Activated naive CD4-positive, alpha-beta T cell treated with anti-CD3 and anti-CD28 coated beads, Interleukin-2, amount 50 U/mL, for 24 hours (primary cell): ENCODE results near the gene DPPA3.
"Not testable (repeated sequence)": the region's sequence is repeated elsewhere in the genome, so short reads cannot be mapped to it uniquely, and the experiment has no call there.

Experiments used
- H3K27ac Mint-ChIP-seq: one replicate; pipeline ENCODE4 v1.8.0; 2021; ENCODE audit warnings: mild to moderate bottlenecking, mixed read lengths
- H3K27me3 Mint-ChIP-seq: one replicate; pipeline ENCODE4 v1.8.0; 2021; ENCODE audit warnings: mixed read lengths
- H3K36me3 Mint-ChIP-seq: one replicate; pipeline ENCODE4 v1.8.0; 2021; ENCODE audit warnings: mixed read lengths
- H3K4me1 Mint-ChIP-seq: one replicate; pipeline ENCODE4 v1.8.0; 2021; ENCODE audit warnings: mixed read lengths
- H3K4me3 Mint-ChIP-seq: one replicate; pipeline ENCODE4 v1.8.0; 2021; ENCODE audit warnings: mild to moderate bottlenecking, mixed read lengths
- H3K9me3 Mint-ChIP-seq: one replicate; pipeline ENCODE4 v1.8.0; 2021; ENCODE audit warnings: mixed read lengths

Gene DPPA3

GRCh38 chr12:7711133-7711532, at the start of gene DPPA3:
DPPA3 (plus strand) TSS chr12:7711433; CDS start chr12:7711571, 138 bp downstream.
- Mint-ChIP-seq H3K36me3 (no peaks in the 10 kb centered on the region), H3K27ac (no peak within 1 kb of the TSS), H3K9me3 (no peaks in the 10 kb centered on the region), H3K4me3 (no peak within 1 kb of the TSS), H3K27me3 (peaks cover 4% of the 10 kb centered on the region), H3K4me1 (no peaks in the 10 kb centered on the region)

- Mint-ChIP-seq H3K27ac (no peak overlapping the region), H3K9me3 (no peaks in the 10 kb centered on the region), H3K4me1 (no peaks in the 10 kb centered on the region), H3K27me3 (no peaks in the 10 kb centered on the region), H3K36me3 (no peaks in the 10 kb centered on the region), H3K4me3 (no peak overlapping the region)
Observed at GRCh38 chr12:7661741-7662140, 49.5 kb upstream of the DPPA3 start.

GRCh38 chr12:7666595-7666994, 44.6 kb upstream of the DPPA3 start:
- Mint-ChIP-seq H3K4me3 (no peak overlapping the region), H3K27ac (no peak overlapping the region), H3K4me1 (no peaks in the 10 kb centered on the region), H3K36me3 (no peaks in the 10 kb centered on the region), H3K9me3 (no peaks in the 10 kb centered on the region), H3K27me3 (no peaks in the 10 kb centered on the region)

- Mint-ChIP-seq H3K36me3 (no peaks in the 10 kb centered on the region), H3K27me3 (no peaks in the 10 kb centered on the region), H3K4me1 (no peaks in the 10 kb centered on the region), H3K27ac (no peak overlapping the region), H3K9me3 (no peaks in the 10 kb centered on the region), H3K4me3 (no peak overlapping the region)
Observed at GRCh38 chr12:7667125-7667524, 44.1 kb upstream of the DPPA3 start.

- H3K4me3 Mint-ChIP-seq = no peak overlapping the region
- H3K27ac Mint-ChIP-seq = no peak overlapping the region
- H3K36me3 Mint-ChIP-seq = no peaks in the 10 kb centered on the region
- H3K9me3 Mint-ChIP-seq = no peaks in the 10 kb centered on the region
- no peaks in the 10 kb centered on the region for H3K27me3 Mint-ChIP-seq
- H3K4me1 Mint-ChIP-seq = no peaks in the 10 kb centered on the region
Observed at GRCh38 chr12:7668171-7668570, 43.1 kb upstream of the DPPA3 start.

GRCh38 chr12:7675455-7675854, 35.8 kb upstream of the DPPA3 start:
- H3K36me3 Mint-ChIP-seq, H3K9me3 Mint-ChIP-seq, H3K4me3 Mint-ChIP-seq, H3K27me3 Mint-ChIP-seq, H3K4me1 Mint-ChIP-seq, H3K27ac Mint-ChIP-seq: not testable (repeated sequence)

- H3K4me1 Mint-ChIP-seq, H3K36me3 Mint-ChIP-seq, H3K9me3 Mint-ChIP-seq, H3K27me3 Mint-ChIP-seq, H3K27ac Mint-ChIP-seq: not testable (repeated sequence)
- peak overlapping the region; percentile 17 for H3K4me3 Mint-ChIP-seq
Observed at GRCh38 chr12:7677432-7677888, 33.8 kb upstream of the DPPA3 start.

- Mint-ChIP-seq H3K27me3 (no peaks in the 10 kb centered on the region), H3K4me3 (no peak overlapping the region), H3K9me3 (no peaks in the 10 kb centered on the region), H3K4me1 (peaks cover 9% of the 10 kb centered on the region), H3K27ac (no peak overlapping the region), H3K36me3 (no peaks in the 10 kb centered on the region)
Observed at GRCh38 chr12:7678744-7679143, 32.5 kb upstream of the DPPA3 start.

- H3K4me3 Mint-ChIP-seq = no peak overlapping the region
- H3K9me3 Mint-ChIP-seq = no peaks in the 10 kb centered on the region
- H3K27me3 Mint-ChIP-seq = no peaks in the 10 kb centered on the region
- no peak overlapping the region for H3K27ac Mint-ChIP-seq
- peaks cover 9% of the 10 kb centered on the region for H3K4me1 Mint-ChIP-seq
- H3K36me3 Mint-ChIP-seq = no peaks in the 10 kb centered on the region
Observed at GRCh38 chr12:7679251-7680045, 31.8 kb upstream of the DPPA3 start.

- no peaks in the 10 kb centered on the region for H3K9me3 Mint-ChIP-seq
Observed at GRCh38 chr12:7681535-7681934, 29.7 kb upstream of the DPPA3 start.

GRCh38 chr12:7693793-7694192, 17.4 kb upstream of the DPPA3 start:
- Mint-ChIP-seq H3K4me1 (peaks cover 11% of the 10 kb centered on the region), H3K27me3 (no peaks in the 10 kb centered on the region), H3K27ac (no peak overlapping the region), H3K4me3 (no peak overlapping the region), H3K9me3 (no peaks in the 10 kb centered on the region), H3K36me3 (no peaks in the 10 kb centered on the region)

More at GRCh38 chr12:7681535-7681934, 29.7 kb upstream of the DPPA3 start:
- H3K36me3 Mint-ChIP-seq = no peaks in the 10 kb centered on the region
- H3K4me3 Mint-ChIP-seq = no peak overlapping the region
- H3K27me3 Mint-ChIP-seq = no peaks in the 10 kb centered on the region
- no peak overlapping the region for H3K27ac Mint-ChIP-seq
- H3K4me1 Mint-ChIP-seq = peaks cover 9% of the 10 kb centered on the region

GRCh38 chr12:7694556-7695236, 16.5 kb upstream of the DPPA3 start:
- no peaks in the 10 kb centered on the region for H3K9me3 Mint-ChIP-seq
- H3K36me3 Mint-ChIP-seq = no peaks in the 10 kb centered on the region
- no peak overlapping the region for H3K27ac Mint-ChIP-seq
- peaks cover 11% of the 10 kb centered on the region for H3K4me1 Mint-ChIP-seq
- H3K27me3 Mint-ChIP-seq = no peaks in the 10 kb centered on the region
- H3K4me3 Mint-ChIP-seq = no peak overlapping the region

GRCh38 chr12:7695237-7695560, 16.0 kb upstream of the DPPA3 start:
- H3K4me1 Mint-ChIP-seq = peaks cover 11% of the 10 kb centered on the region
- H3K36me3 Mint-ChIP-seq = no peaks in the 10 kb centered on the region
- no peaks in the 10 kb centered on the region for H3K27me3 Mint-ChIP-seq
- H3K9me3 Mint-ChIP-seq = no peaks in the 10 kb centered on the region
- no peak overlapping the region for H3K27ac Mint-ChIP-seq
- H3K4me3 Mint-ChIP-seq = no peak overlapping the region

- H3K36me3 Mint-ChIP-seq = no peaks in the 10 kb centered on the region
- no peaks in the 10 kb centered on the region for H3K9me3 Mint-ChIP-seq
- peaks cover 11% of the 10 kb centered on the region for H3K4me1 Mint-ChIP-seq
- H3K4me3 Mint-ChIP-seq = no peak within 1 kb of the TSS
- H3K27me3 Mint-ChIP-seq = no peaks in the 10 kb centered on the region
- no peak within 1 kb of the TSS for H3K27ac Mint-ChIP-seq
Observed at GRCh38 chr12:7695566-7696197, 15.6 kb upstream of the DPPA3 start, which contains the start of gene GDF3. GDF3 (minus strand) TSS chr12:7695775; CDS start chr12:7695728, 47 bp downstream.

- no peaks in the 10 kb centered on the region for H3K36me3 Mint-ChIP-seq
- no peaks in the 10 kb centered on the region for H3K4me1 Mint-ChIP-seq
- no peak overlapping the region for H3K4me3 Mint-ChIP-seq
- H3K27me3 Mint-ChIP-seq = no peaks in the 10 kb centered on the region
- H3K27ac Mint-ChIP-seq = no peak overlapping the region
- no peaks in the 10 kb centered on the region for H3K9me3 Mint-ChIP-seq
Observed at GRCh38 chr12:7705846-7706245, 5.4 kb upstream of the DPPA3 start.
